ENCODE data around the gene KCND2.
"Not testable (repeated sequence)": the region's sequence is repeated elsewhere in the genome, so short reads cannot be mapped to it uniquely, and the experiment has no call there.

The KCND2 gene

GRCh38 chr7:120588862-120589261 is 315.9 kb downstream of the KCND2 start:
- DNase-seq: no peak

- no peak for DNase-seq
Observed at GRCh38 chr7:120600607-120601006, 327.6 kb downstream of the KCND2 start.

GRCh38 chr7:120603366-120603765 is 330.4 kb downstream of the KCND2 start:
- DNase-seq: no peak

- no peak for DNase-seq
Observed at GRCh38 chr7:120609136-120609753, 336.3 kb downstream of the KCND2 start.

GRCh38 chr7:120611975-120612374 is 339.0 kb downstream of the KCND2 start:
- DNase-seq: no peak

- no peak for DNase-seq
Observed at GRCh38 chr7:120615703-120616102, 342.7 kb downstream of the KCND2 start.

GRCh38 chr7:120617275-120617674 is 344.3 kb downstream of the KCND2 start:
- DNase-seq: no peak

- no peak for DNase-seq
Observed at GRCh38 chr7:120628251-120628650, 355.3 kb downstream of the KCND2 start.

GRCh38 chr7:120639884-120640283 is 366.9 kb downstream of the KCND2 start:
- DNase-seq: no peak

- DNase-seq: no peak
Observed at GRCh38 chr7:120645966-120646365, 373.0 kb downstream of the KCND2 start.

GRCh38 chr7:120654241-120654640 is 381.3 kb downstream of the KCND2 start:
- DNase-seq: no peak

GRCh38 chr7:120658516-120658915 is 385.5 kb downstream of the KCND2 start:
- no peak for DNase-seq

GRCh38 chr7:120662291-120662690 is 389.3 kb downstream of the KCND2 start:
- DNase-seq: no peak

- DNase-seq: no peak
Observed at GRCh38 chr7:120665068-120665467, 392.1 kb downstream of the KCND2 start.

- no peak for DNase-seq
Observed at GRCh38 chr7:120675076-120675475, 402.1 kb downstream of the KCND2 start.

GRCh38 chr7:120677535-120677934 is 404.6 kb downstream of the KCND2 start:
- no peak for DNase-seq

- no peak for DNase-seq
Observed at GRCh38 chr7:120680985-120681384, 408.0 kb downstream of the KCND2 start.

- no peak for DNase-seq
Observed at GRCh38 chr7:120684463-120684862, 411.5 kb downstream of the KCND2 start.

- DNase-seq: no peak
Observed at GRCh38 chr7:120691915-120692314, 418.9 kb downstream of the KCND2 start.

GRCh38 chr7:120695848-120696247 is 422.9 kb downstream of the KCND2 start:
- DNase-seq: no peak

- DNase-seq: no peak
Observed at GRCh38 chr7:120700796-120701195, 427.8 kb downstream of the KCND2 start.

- not testable (repeated sequence) for DNase-seq
Observed at GRCh38 chr7:120702408-120702807, 429.4 kb downstream of the KCND2 start.

GRCh38 chr7:120703585-120704240 is 430.7 kb downstream of the KCND2 start:
- no peak for DNase-seq

- DNase-seq: no peak
Observed at GRCh38 chr7:120709252-120709971, 436.4 kb downstream of the KCND2 start.

All from SW 1271 (cell line).